ENCODE results near the gene LPP. TPM values are rescaled to one million over a fixed set of nuclear protein-coding genes. Genes with fewer than 3 reads are reported as not detected.

Gene LPP
- total RNA-seq, 1 experiment from 2014 or later, result 54.0 TPM

DNA sequence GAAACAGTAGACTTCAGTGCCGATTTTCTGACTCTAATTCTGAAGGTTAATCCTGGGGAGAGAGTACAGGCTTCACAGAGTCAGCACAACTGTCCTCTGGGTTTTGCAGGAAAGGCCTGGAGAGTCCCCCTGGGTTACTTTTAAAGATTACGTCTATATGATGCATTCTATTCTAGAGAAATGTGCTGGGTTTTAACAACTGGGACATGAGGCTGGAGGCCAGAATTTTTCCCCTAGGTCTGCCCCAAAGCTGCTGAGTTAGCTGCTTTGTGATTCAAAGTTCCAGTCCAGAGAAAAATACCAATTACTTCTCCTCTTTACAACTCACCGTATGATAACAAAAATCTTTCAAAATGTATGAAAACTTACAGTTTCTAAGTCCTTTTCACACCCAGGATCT, 777.1 kb downstream of the LPP start:
- H3K9ac ChIP-seq (ENCODE audit: low read length), result no peak overlapping the region
- ChIA-PET POLR2A (no interaction called here), CTCF (no interaction called here), RAD21 (ENCODE audit: low non-redundant PET in 1 of 2, low total read pairs in 2 of 2, uncharacterized antibody in 2 of 2, unreplicated experiment in 2 of 2) (interaction anchor here in 1 of 2 experiments (0.7 kb wide), 1 partner anchor 18 kb away, joined by 3 read pairs; no protein-coding TSS in a partner anchor)
- H3K4me2 ChIP-seq (ENCODE audit: low read length), result no peak overlapping the region
- H3K27ac ChIP-seq (ENCODE audit: low read depth, low read length), result no peak overlapping the region
- no peak overlapping the region for H2AFZ ChIP-seq (ENCODE audit: low read depth, low read length, poor library complexity, severe bottlenecking)
- no TSS peak for BruUV-seq (replicated peaks)
- ATAC-seq, result no peak
- H3K79me2 ChIP-seq (ENCODE audit: insufficient read depth, low read length), result no peaks in the 10 kb centered on the region
- no peaks in the 10 kb centered on the region for H4K20me1 ChIP-seq (ENCODE audit: insufficient read depth)
- no peaks in the 10 kb centered on the region for H3K9me3 ChIP-seq (ENCODE audit: control insufficient read depth in 1 of 2, insufficient read depth in 1 of 2, low read depth in 1 of 2, low read length in 2 of 2)
- H3K27me3 ChIP-seq (ENCODE audit: insufficient read depth, low read length), result no peaks in the 10 kb centered on the region
- TF ChIP-seq CTCF (IDR thresholded peaks at IDR 0.05 in 2 of 3, conservative IDR thresholded peaks at IDR 0.05 in 1 of 3; ENCODE audit: borderline replicate concordance in 1 of 3, insufficient read depth in 1 of 3, low read depth in 2 of 3, low read length in 2 of 3) (no peak), POLR2AphosphoS5 (IDR thresholded peaks at IDR 0.05; ENCODE audit: low read depth, low read length) (no peak), SRF (IDR thresholded peaks at IDR 0.05; ENCODE audit: low read depth) (no peak)
- intact Hi-C loops (cut with micrococcal nuclease), result no loop called here
- peaks cover 16 to 28% of the 10 kb centered on the region in 2 experiments for H3K4me1 ChIP-seq (ENCODE audit: control insufficient read depth in 1 of 2, insufficient read depth in 2 of 2, low read length in 2 of 2)
- H3K9me2 ChIP-seq (ENCODE audit: insufficient read depth), result no peaks in the 10 kb centered on the region
- H3K4me3 ChIP-seq (replicated peaks in 1 of 2; ENCODE audit: low read depth in 1 of 2, low read length in 2 of 2), result no peak overlapping the region
- H3K36me3 ChIP-seq (ENCODE audit: control insufficient read depth in 1 of 2, insufficient read depth in 2 of 2, low read length in 2 of 2), result no peaks in the 10 kb centered on the region
- DNase-seq (ENCODE audit: low read depth, low spot score), result no peak

GRCh38 chr3:188931531-188931930, 777.6 kb downstream of the LPP start:
- no peaks in the 10 kb centered on the region for H3K36me3 ChIP-seq (ENCODE audit: control insufficient read depth in 1 of 2, insufficient read depth in 2 of 2, low read length in 2 of 2)
- no peak overlapping the region for H2AFZ ChIP-seq (ENCODE audit: low read depth, low read length, poor library complexity, severe bottlenecking)
- no peaks in the 10 kb centered on the region for H3K9me3 ChIP-seq (ENCODE audit: control insufficient read depth in 1 of 2, insufficient read depth in 1 of 2, low read depth in 1 of 2, low read length in 2 of 2)
- H3K4me3 ChIP-seq (replicated peaks in 1 of 2; ENCODE audit: low read depth in 1 of 2, low read length in 2 of 2), result no peak overlapping the region
- no peaks in the 10 kb centered on the region for H3K9me2 ChIP-seq (ENCODE audit: insufficient read depth)
- no peak overlapping the region for H3K9ac ChIP-seq (ENCODE audit: low read length)
- peaks cover 16 to 28% of the 10 kb centered on the region in 2 experiments for H3K4me1 ChIP-seq (ENCODE audit: control insufficient read depth in 1 of 2, insufficient read depth in 2 of 2, low read length in 2 of 2)
- BruUV-seq (replicated peaks), result no TSS peak
- H4K20me1 ChIP-seq (ENCODE audit: insufficient read depth), result no peaks in the 10 kb centered on the region
- intact Hi-C loops (cut with micrococcal nuclease), result no loop called here
- H3K27ac ChIP-seq (ENCODE audit: low read depth, low read length), result no peak overlapping the region
- POLR2A ChIA-PET, result no interaction called here
- RAD21 ChIA-PET (ENCODE audit: low non-redundant PET in 1 of 2, low total read pairs in 2 of 2, uncharacterized antibody in 2 of 2, unreplicated experiment in 2 of 2), result interaction anchor here in 1 of 2 experiments (0.6 kb wide), 1 partner anchor 16 kb away, joined by 5 read pairs; no protein-coding TSS in a partner anchor
- peak; percentile 28; the same call in 1 of the 2 replicates for ATAC-seq
- no peak for DNase-seq (ENCODE audit: low read depth, low spot score)
- no peak overlapping the region for H3K4me2 ChIP-seq (ENCODE audit: low read length)
- CTCF ChIA-PET, result no interaction called here
- no peaks in the 10 kb centered on the region for H3K79me2 ChIP-seq (ENCODE audit: insufficient read depth, low read length)
- H3K27me3 ChIP-seq (ENCODE audit: insufficient read depth, low read length), result no peaks in the 10 kb centered on the region
- TF ChIP-seq ZBTB33 (IDR thresholded peaks at IDR 0.05; ENCODE audit: extremely low read depth, insufficient replicate concordance, low read length) (no peak), CEBPB (IDR thresholded peaks at IDR 0.05; ENCODE audit: low read depth) (no peak), TCF7L2 (IDR thresholded peaks at IDR 0.05; ENCODE audit: borderline replicate concordance, extremely low read depth, insufficient read depth, insufficient read length) (no peak), EGR1 (IDR thresholded peaks at IDR 0.05; ENCODE audit: low read depth) (no peak), POLR2AphosphoS5 (IDR thresholded peaks at IDR 0.05; ENCODE audit: low read depth, low read length) (no peak), ZNF274 (IDR thresholded peaks at IDR 0.05; ENCODE audit: low read depth, low read length) (no peak), RAD21 (IDR thresholded peaks at IDR 0.05; ENCODE audit: low read depth) (no peak), ZFX (IDR thresholded peaks at IDR 0.05) (no peak), CTCF (IDR thresholded peaks at IDR 0.05 in 2 of 3, conservative IDR thresholded peaks at IDR 0.05 in 1 of 3; ENCODE audit: borderline replicate concordance in 1 of 3, insufficient read depth in 1 of 3, low read depth in 2 of 3, low read length in 2 of 3) (no peak), EZH2phosphoT487 (IDR thresholded peaks at IDR 0.05; ENCODE audit: borderline replicate concordance) (no peak), FOSL1 (IDR thresholded peaks at IDR 0.05; ENCODE audit: low read depth) (no peak), ELF1 (IDR thresholded peaks at IDR 0.05; ENCODE audit: borderline replicate concordance, low read depth) (no peak)
